HG03442 (cell line): ENCODE measurements around the gene GALNTL6.

ENCODE experiments used
- ATAC-seq: cut with Tn5 transposase; IDR thresholded peaks from one replicate; pipeline ENCODE4 v1.9.1; 2021; ENCODE audit warnings: mild to moderate bottlenecking, moderate library complexity; ENCODE audit not compliant: unreplicated experiment

GALNTL6 gene

DNA sequence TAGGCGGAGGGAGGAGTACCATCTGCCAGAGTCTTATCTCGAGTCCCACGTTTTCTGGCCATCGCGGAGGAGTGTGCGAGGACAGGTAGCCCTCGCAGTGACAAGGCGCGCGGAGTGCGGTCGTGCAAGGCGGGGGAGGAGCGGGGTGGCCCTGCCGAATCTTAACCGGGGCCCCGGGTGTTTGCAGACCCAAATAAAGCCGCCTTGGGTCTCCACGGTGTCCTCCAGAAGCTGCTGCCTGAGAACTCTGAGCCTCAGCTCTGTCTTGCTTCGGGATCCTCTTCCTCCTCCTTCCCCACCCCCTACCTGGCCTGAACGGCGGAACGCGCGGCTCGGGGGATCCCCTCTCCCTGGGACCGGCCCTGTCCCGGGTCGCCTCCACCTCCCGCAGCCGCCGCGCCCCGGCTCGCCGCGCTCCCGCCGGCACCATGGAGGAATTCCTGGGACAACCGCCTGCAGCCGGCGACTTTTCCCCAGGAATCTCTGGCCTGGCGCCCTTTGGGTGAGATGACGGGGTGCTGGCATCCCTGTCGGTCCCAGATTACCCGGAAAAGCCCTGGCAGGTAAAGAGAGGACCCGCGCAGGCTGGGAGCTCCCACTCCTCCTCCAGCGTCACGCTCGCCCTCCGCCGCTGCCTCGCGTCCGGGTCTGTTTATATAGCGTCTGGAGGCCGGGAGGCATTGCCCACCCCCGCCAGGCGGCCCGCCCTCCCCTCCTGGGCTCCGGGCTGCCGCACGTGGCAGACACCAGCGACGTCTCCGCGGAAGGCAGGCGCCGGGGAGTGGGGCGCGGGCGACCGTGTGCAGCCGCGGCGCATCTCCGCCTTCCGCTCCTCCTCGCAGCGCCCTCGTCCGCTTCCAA, at the start of gene GALNTL6:
TSS of gene GALNTL6 (plus strand) at position 740 of the 861 bp plus-strand sequence.
- peak; percentile 44 for ATAC-seq

DNA sequence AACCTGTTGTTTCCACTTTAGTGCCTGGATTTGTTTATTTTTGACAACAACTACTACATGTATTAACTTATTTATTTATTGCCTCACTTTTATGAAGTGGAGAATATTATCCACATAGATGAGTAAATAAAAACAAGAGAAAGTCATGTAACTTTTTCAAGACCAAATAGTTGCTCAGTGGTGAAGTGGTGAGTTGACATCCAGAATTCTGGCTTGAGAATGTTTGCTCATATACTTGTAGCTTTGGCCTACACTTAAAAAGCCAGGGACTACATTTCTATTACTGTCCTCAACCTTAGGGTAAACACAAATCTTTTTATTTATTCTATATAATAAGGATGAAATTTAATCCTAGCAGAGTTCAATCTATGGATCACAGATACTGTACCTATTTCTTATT, 47.7 kb upstream of the GALNTL6 start:
- no peak for ATAC-seq

DNA sequence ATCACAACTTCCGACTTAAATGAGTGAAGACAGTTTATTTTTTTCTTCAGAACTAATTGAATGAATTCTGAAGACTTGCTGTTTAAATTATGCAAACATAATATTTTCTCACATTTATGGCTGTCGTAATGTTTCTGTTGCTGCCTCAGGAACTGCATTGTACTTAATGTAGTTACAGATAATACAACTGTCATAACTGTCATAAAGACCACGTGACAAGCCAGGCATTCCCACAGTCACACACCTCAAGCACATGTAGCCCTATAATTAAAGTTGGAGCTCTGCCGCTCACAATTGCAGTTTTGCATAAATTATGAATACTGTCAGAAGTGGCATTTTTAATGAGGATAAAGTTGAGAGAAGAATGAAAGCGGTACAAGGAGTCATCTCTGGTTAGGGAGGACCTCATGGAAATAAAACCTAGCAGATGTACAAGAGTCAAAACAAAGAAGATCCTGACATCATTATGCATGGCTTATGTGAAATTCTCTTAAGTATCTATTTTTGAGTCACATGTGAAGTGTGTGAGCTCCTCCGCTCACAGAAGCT, 38.5 kb upstream of the GALNTL6 start:
- ATAC-seq, result no peak

DNA sequence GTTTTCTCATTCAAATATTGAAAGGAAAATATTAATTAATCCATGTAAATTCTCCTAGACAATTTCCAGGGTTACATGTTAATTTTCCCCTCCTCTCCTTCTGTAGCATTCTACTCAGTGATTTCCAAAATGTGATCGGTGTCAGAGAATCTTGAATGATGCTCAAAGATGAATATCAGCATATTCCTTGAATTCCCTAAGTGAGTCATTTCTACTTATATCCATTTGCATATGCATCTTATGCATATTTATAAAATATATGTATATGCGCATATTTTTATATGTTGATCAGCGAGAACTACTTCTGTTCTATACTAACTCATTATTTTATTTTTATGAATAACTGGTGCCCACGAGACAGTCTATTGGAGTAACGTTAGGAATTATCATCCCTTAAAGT, 33.9 kb upstream of the GALNTL6 start:
- no peak for ATAC-seq

DNA sequence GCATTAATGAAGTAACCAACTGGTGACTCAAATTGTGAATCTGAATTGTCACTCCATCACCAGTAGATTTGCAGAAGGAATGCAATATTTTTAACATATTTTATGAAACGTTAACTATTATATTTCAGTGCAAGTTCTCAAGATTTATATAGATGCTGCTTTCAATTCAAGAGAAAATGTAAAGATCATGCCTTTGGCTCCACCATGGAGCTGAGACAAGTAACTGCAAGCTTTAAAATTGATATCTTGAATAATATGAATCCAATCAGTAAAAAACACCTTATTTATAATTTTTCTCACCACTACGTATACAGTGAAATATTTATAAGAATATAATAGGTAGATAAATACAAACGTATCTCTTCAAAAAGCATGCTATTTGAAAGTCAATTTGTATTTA, 27.8 kb upstream of the GALNTL6 start:
- ATAC-seq, result no peak

DNA sequence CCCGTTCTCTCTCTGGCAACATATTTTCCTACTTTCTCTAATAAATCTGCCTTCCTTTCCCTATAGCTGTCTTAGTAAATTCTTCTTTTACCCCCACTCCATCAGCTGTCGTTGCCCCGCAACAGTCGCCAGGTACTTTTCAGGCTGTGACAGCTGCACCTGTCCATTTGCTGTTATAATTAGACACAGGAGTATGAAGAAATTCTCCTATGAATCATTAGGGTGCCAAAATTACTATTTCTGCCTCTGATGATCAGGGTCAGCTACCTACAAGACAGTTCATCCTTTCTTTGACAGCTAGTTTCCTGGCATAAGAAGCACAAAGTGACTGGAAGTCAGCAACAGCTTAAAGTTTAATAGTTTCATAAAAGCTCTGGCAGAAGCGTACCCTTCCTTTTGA, 19.5 kb upstream of the GALNTL6 start:
- ATAC-seq, result no peak

DNA sequence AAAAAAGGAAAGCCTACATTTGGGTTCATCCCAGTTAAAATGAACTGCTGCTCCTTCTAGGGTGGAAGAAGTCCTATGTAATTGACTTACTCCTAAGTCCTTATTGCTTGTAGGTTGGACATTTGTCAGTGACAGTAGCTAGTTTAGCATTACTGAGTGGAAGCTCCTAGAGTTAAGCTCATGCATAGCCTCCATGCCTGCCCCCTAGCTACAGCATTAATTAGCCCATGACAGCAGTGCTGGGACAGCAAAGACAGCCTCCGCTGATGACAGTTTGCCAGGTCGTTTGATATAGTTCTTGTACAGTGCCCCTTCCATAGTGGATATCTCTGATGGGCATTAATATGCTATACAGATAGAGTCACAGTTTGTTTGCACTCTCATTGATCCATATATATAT, 18.7 kb upstream of the GALNTL6 start:
- no peak for ATAC-seq

DNA sequence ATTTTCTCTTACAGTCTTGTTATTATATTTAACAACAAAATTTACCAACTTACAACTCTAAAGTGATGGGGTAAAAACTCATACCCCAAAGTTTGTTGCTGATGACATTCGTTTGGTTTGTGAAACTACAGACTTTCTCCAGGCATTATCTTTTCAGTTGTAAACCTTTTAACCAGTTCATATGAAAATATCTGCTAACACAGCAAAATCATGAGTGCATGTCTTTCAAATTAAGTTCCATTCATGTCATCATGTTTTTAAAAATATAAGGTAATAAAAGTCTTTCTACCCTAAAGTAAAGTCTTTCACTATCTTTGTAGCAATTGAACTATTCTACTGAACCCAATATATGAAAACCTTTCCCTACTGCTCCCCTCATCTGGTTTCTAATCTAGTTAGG, 3.4 kb upstream of the GALNTL6 start:
- ATAC-seq, result no peak

DNA sequence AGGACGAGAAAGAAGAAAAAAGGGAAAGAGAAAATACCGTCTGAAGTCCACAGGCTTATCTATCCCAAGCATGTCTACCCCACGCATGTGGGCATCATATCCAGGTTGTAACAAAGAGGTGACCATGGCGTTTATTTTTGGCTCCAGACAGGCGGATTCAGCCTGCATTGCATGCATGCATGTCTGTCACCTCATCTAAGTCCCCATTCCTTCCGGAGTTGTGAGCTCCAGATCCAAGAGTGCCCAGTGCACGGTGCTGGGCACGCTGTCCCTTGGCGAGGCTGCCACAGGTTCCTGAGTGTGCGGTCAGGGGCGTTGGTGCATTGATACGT, 905 bp upstream of the GALNTL6 start:
- no peak for ATAC-seq

DNA sequence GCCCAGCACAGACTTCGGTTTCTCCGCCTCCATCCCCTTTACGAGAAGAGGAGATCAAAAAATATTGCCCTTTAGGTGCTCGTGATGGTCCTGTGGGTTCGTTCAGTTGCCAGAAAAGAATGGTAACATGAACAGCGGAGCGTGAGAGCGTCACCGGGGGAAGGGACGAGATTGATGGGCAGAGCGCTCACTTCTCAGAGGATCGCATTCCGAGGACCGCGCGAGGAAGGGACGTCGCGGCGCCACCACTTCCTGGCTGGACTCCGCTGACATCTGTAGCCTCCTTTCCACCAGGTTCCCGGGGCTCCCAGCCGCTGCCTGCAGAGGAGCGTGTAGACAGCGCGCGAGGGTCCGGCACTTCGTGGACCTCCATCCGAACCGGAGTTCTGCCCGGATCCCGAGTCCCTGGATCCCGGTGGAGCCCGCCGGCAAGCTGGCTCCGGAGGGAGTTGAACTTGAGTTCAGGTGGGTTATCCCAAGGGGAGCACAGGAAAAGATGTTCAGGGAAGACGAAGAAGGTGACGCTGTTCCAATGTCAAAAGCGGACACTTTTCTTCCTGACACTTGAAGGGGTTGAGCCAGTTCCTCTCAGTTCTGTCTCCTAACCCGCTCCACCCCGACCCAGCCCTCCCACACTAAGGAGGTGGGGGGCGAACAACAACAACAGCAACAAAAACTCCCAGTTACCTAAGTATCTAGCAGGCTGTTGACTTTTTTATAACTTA, 484 bp downstream of the GALNTL6 start:
- ATAC-seq, result peak; percentile 16

DNA sequence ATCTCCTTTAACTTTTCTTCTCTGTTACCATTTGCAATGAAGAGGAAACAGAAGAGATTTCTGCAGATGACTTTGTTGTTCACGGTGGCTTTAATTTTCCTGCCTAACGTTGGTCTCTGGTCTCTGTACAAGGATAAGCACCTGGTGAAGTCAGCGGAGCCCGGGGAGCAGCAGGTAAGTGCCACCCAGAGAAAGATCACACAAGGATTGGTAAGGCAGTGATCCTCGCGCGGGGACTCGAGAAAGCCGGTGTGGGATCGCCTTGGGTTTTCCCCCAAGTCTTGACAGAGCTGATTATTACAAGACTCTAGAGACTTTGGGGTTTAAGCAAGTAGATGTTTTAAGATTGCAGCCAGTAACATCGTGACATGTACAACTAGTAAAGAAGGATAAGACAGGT, 1.3 kb downstream of the GALNTL6 start:
- no peak for ATAC-seq

DNA sequence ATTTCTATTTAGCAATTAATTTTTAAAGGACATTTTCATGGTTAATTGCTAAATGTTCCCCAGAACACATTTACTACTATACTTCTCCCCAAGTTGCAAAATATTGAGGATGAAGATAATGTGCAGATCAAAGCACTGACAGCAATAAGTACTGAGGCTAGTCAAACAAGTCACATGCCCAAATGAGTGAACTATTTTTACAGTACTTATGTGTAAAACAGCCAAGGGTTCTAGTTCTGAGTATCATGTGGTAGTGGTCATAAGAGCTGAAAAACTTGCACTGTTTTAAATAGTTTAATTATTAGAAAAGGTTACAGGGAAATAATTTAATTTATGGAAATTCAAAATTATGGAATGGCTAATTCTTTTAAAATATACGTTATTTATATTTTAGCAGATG, 3.8 kb downstream of the GALNTL6 start:
- no peak for ATAC-seq

DNA sequence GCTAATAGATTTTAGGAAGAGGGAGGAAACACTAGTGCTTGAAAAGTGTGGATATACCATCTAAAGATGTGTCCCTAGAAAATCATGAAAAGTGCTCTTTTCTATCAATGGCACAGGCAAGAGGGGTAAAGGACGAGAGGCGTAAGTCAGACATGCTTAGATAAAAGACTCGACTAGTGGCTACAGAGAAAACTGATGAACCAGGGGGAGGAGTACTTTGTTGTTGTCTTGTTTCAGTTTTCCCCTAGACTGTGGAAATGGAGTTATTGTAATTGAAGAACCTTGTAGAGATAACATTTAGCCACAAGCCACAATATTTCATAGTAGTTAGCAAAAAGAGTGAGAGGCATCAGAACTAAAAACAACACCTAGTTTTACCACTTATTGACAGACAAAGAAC, 21.4 kb downstream of the GALNTL6 start:
- no peak for ATAC-seq

DNA sequence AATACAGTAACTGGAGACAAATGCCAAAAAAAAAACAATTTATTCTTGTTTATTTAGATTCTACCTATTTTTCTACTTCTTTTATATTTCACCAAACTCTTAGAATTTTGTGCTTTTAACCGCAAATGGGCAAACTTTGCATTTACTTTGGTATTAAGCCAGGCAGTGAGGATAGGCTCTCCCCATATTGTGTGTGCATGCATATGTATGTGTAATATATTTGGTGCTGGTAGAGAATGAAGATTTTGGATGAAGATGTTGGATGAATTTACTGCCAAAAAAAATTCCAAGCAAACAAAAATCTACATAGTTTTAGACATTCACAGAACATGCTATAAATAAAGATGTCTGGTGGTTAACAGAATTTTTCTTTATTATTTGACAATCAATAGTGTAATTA, 30.3 kb downstream of the GALNTL6 start:
- no peak for ATAC-seq

DNA sequence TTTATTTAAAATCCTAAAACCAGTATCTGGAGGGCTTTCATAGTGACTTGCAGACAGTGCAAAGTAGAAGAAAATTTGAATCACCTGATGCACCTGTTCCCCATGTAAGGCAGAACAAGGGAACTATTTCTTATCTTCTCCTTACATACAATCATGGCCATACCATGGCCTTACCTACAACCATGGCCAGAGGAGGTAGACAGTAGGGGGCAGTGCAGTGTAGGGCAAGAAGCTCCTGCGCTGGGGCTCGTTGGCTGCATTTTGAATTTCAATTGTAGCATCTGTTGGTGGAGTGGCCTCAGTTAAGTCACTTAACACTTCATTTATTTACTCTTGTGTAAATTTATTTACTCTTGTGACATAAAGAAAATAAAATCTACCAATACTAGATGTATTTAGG, 33.0 kb downstream of the GALNTL6 start:
- peak; percentile 86 for ATAC-seq

DNA sequence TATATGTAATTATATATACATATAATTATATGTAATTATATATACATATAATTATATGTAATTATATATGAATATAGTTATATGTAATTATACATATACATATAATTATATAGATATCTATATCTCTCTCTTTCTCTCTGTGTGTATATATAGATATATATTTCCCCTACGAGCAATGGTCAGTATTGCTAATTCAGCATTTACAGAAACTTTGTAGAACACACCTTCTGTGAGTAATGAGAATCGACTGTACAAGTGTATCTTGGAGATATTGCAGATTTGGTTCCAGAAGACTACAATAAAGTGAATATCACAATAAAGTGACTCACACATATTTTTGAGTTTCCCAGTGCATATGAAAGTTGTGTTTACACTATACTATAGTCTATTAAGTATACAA, 33.7 kb downstream of the GALNTL6 start:
- ATAC-seq, result no peak

DNA sequence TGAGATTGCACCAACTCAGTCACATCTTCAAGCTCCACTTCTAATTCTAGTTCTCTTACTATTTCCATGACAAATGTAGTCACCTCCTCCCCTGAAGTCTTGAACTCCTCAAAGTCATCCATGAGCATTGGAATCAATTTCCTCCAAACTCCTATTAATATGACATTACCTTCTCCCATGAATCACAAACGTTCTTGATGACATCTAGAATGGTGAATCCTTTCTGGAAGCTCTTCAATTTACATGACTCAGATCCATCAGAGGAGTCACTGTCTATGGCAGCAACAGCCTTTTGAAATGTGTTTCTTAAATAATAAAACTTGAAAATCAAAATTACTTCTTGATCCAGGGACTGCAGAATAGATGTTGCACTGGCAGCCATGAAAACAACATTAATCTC, 34.5 kb downstream of the GALNTL6 start:
- no peak for ATAC-seq

DNA sequence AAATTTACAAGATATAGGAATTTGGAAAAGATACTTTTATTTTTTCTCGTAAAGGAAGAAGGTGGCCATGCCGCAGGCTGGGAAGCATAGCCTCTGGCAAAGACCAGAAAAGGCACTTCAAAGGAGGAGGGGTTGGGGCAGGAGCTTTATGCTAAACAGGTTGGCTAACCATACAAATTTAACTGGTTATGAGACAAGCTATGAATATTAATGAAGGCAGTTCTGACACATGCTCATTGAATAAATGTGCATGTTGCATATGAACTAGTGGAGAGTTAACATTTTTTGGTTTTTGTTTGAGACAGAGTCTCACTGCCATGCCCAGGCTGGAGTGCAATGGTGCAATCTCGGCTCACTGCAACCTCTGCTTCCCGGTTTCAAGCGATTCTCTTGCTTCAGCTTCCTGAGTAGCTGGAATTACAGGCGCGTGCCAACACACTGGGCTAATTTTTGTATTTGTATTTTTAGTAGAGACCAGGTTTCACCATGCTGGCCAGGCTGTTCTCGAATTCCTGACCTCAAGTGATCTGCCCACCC, 36.5 kb downstream of the GALNTL6 start:
- no peak for ATAC-seq

DNA sequence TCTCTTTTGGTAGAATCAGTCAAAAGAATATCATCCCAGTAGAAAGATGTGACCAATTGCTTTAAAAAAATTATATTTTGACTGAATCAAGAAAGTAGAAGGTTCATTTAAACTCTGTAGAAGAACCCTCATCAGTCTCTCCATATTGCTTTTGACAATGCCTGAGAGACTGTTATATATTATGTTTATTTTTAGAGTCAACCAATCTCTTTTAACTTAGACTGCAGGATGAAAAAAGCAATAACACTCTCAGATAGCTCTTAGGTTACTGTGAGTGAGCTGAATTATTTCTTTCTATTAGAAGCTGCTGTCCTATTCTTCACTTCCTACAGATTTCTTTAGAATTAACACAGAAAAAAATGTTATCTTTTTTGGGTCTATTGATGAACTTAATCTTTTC, 38.1 kb downstream of the GALNTL6 start:
- ATAC-seq, result no peak

DNA sequence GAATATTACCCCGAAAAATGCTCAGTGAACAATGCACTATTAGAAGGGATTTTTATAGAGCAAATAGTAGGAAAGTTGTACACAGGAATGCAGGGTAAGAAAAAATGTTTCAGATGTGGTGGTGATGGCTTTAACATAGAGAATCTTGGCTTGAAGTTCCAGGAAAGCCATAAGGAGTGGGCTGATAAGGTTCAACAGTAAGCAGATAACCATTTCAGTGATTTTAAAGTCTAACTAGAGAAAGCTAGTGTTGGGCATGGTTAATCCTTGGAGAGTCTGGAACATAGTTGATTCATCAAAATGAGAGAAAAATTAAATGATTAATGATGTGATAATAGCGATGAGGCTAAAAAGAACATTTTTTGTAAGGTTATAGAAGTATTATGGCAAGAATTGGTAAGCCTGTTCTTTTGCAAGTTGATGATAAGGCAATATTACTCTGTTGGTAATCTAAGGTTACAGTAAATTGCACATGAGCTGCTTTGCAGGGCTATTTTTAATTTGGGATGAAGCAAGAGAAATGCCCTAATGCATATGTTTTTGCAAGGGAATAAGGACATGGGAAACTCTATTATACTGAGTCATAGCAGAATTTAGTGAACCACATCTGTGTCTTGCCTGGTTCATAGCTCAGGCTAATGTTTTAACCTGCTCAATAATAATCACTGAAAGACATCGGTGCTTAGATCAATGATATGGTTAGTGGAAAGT, 44.3 kb downstream of the GALNTL6 start:
- ATAC-seq, result no peak

DNA sequence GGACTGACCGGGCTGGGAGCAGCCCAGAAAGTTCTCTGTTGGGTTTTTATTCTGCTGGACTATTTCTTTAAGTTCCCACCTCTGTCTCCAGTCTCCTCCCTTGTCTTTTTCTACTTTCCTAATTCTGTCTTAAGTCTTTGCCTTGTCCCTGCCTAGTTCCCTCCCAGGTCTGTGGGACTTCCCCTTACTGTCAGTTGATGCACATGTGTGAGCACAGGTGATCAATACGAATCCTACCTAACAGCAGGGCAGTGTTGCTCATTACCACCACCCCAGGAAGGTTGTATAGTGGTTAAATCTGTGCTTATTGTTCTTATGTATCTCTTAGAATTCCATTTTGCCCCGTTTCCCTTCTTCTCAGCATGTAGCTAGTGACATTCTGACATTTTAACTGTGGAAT, 62.1 kb downstream of the GALNTL6 start:
- ATAC-seq, result peak; percentile 45
